Glutamatergic neuron (in vitro differentiated cells): Measurements from ENCODE around the gene GCH1. TPM values are rescaled to one million over a fixed set of nuclear protein-coding genes. Genes with fewer than 3 reads are reported as not detected.

Experiments used
- DNase-seq: peaks from one replicate; pipeline ENCODE4 v3.0.0; 2022
- H3K27ac Mint-ChIP-seq: one replicate; pipeline ENCODE4 v1.8.0; 2020; ENCODE audit warnings: mild to moderate bottlenecking, mixed read lengths, inconsistent platforms; ENCODE audit not compliant: unreplicated experiment
- H3K27me3 Mint-ChIP-seq: one replicate; pipeline ENCODE4 v1.8.0; 2020; ENCODE audit warnings: mild to moderate bottlenecking, moderate library complexity, mixed read lengths, inconsistent platforms; ENCODE audit not compliant: unreplicated experiment
- H3K36me3 Mint-ChIP-seq: one replicate; pipeline ENCODE4 v1.8.0; 2020; ENCODE audit warnings: mild to moderate bottlenecking, mixed read lengths, inconsistent platforms; ENCODE audit not compliant: unreplicated experiment
- H3K4me1 Mint-ChIP-seq: one replicate; pipeline ENCODE4 v1.8.0; 2020; ENCODE audit warnings: mild to moderate bottlenecking, low read depth, mixed read lengths, inconsistent platforms; ENCODE audit not compliant: unreplicated experiment
- H3K4me3 Mint-ChIP-seq: one replicate; pipeline ENCODE4 v1.8.0; 2020; ENCODE audit warnings: mild to moderate bottlenecking, mixed read lengths, inconsistent platforms; ENCODE audit not compliant: unreplicated experiment
- H3K9me3 Mint-ChIP-seq: one replicate; pipeline ENCODE4 v1.8.0; 2020; ENCODE audit warnings: mild to moderate bottlenecking, moderate library complexity, mixed read lengths, inconsistent platforms; ENCODE audit not compliant: unreplicated experiment
- CTCF ChIP-seq: fragments of 200-600 bp; sonication (generic); IDR thresholded peaks from one replicate; pipeline ENCODE4 v1.5.0; 2021; ENCODE audit not compliant: partially characterized antibody, unreplicated experiment
- total RNA-seq: library from RNA; stranded (reverse); fragmentation: NEBNext Ultra II Directional; extraction: Animal tissue kit (Norgen Biotek cat#: 25700); gene quantifications from one replicate; pipeline ENCODE4 v1.2.1, GENCODE V29; 2021; ENCODE audit not compliant: unreplicated experiment

GCH1 gene
- total RNA-seq, 1 donor from 2014 or later = 2.4 TPM

- no peak overlapping the region for H3K27ac Mint-ChIP-seq
- no peak for DNase-seq
- no peaks in the 10 kb centered on the region for H3K4me1 Mint-ChIP-seq
- H3K27me3 Mint-ChIP-seq = no peaks in the 10 kb centered on the region
- H3K9me3 Mint-ChIP-seq = peaks cover 2% of the 10 kb centered on the region
- H3K36me3 Mint-ChIP-seq = no peaks in the 10 kb centered on the region
- H3K4me3 Mint-ChIP-seq = no peak overlapping the region
- TF ChIP-seq CTCF = no peak
These were observed 88.5 kb downstream of the GCH1 start for GRCh38 chr14:54814076-54814475.

DNA sequence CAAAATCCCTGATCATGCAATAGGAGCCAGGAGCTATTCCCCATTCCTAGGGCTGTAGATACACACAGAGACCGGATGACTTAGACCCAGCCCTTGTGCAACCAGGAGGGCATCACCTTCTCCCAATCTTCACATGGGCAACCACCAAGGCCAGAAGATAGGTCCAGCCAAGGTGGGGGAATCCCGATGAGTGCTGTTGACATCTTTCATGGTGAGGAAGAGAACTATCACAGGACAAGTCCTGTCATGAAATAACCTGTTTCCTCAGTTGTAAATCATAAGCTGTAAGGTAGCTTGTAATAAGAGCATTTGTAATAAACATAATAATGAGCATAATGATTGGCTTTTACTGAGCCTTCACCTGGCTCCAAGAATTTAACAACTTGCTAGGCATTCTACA is 89.5 kb downstream of the GCH1 start:
- peaks cover 2% of the 10 kb centered on the region for H3K9me3 Mint-ChIP-seq
- DNase-seq = no peak
- no peak overlapping the region for H3K4me3 Mint-ChIP-seq
- no peak for TF ChIP-seq CTCF
- H3K36me3 Mint-ChIP-seq = no peaks in the 10 kb centered on the region
- no peaks in the 10 kb centered on the region for H3K4me1 Mint-ChIP-seq
- no peak overlapping the region for H3K27ac Mint-ChIP-seq
- no peaks in the 10 kb centered on the region for H3K27me3 Mint-ChIP-seq

DNA sequence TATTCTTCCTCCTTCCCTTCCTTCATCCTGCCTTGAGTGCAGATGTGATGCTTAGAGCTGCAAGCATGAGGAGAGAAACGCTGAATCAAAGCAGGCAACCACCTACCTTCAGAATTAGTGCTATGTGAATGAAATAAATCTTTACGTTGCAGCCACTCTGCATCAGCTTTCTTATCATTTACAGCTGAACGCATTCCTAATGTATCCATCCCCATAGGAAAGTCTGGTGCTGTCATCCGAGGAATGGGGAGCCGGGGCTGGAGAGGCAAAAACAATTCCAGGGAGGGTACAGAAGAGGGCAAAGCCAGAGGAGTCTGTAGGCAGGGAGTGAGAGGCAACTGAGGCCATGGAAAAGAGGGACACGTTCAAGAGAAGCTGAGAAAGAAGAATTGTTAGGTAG is 90.0 kb downstream of the GCH1 start:
- no peak for DNase-seq
- TF ChIP-seq CTCF = no peak
- Mint-ChIP-seq H3K4me1 (no peaks in the 10 kb centered on the region), H3K27ac (no peak overlapping the region), H3K9me3 (peaks cover 2% of the 10 kb centered on the region), H3K4me3 (no peak overlapping the region), H3K27me3 (no peaks in the 10 kb centered on the region), H3K36me3 (no peaks in the 10 kb centered on the region)

DNA sequence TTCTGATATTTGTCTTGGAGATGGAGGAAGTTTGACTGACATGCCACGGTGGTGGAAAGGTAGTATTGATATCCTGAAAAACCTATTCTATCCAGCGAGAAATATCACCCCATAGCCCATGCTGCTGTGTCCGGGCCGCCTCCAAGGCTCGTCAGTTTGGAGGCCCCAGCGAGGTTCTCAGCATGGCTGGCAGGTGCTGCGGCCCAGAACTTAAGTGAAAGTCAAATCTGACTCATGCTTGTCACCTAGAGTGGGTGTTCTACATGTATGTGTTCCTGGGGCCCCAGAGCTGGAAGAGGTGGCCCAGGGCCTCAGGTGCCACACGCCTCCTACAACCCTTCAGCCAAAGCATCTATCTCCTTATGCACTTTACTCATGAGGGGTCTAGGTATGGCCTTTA is 92.9 kb downstream of the GCH1 start:
- Mint-ChIP-seq H3K4me3 (no peak overlapping the region), H3K4me1 (peaks cover 9% of the 10 kb centered on the region), H3K27me3 (peaks cover 5% of the 10 kb centered on the region), H3K27ac (no peak overlapping the region), H3K36me3 (no peaks in the 10 kb centered on the region), H3K9me3 (peaks cover 4% of the 10 kb centered on the region)
- no peak for DNase-seq
- no peak for TF ChIP-seq CTCF

- TF ChIP-seq CTCF = no peak
- peaks cover 9% of the 10 kb centered on the region for H3K4me1 Mint-ChIP-seq
- no peak for DNase-seq
- H3K27ac Mint-ChIP-seq = no peak overlapping the region
- peaks cover 4% of the 10 kb centered on the region for H3K9me3 Mint-ChIP-seq
- peaks cover 5% of the 10 kb centered on the region for H3K27me3 Mint-ChIP-seq
- no peaks in the 10 kb centered on the region for H3K36me3 Mint-ChIP-seq
- no peak overlapping the region for H3K4me3 Mint-ChIP-seq
These were observed 94.1 kb downstream of the GCH1 start for GRCh38 chr14:54808326-54809161.
